HEK293 (cell line): ENCODE results near the gene IGF2R.

Experiments
- MYNN ChIP-seq: fragments of 450-650 bp; formaldehyde crosslinking; IDR thresholded peaks from 2 replicates; pipeline ENCODE4 v1.5.1; 2016; ENCODE audit warnings: missing biosample characterization, missing genetic modification characterization, borderline replicate concordance
- PRDM4 ChIP-seq: fragments of 450-650 bp; formaldehyde crosslinking; IDR thresholded peaks from 2 replicates; pipeline ENCODE4 v1.5.1; 2017; ENCODE audit warnings: missing biosample characterization, missing genetic modification characterization
- ZFP69B ChIP-seq: fragments of 450-650 bp; formaldehyde crosslinking; IDR thresholded peaks from 2 replicates; pipeline ENCODE4 v1.5.1; 2016; ENCODE audit warnings: missing biosample characterization, missing genetic modification characterization
- ZNF169 ChIP-seq: fragments of 450-650 bp; formaldehyde crosslinking; IDR thresholded peaks from 2 replicates; pipeline ENCODE4 v1.5.1; 2016; ENCODE audit warnings: missing biosample characterization, missing genetic modification characterization
- ZNF274 ChIP-seq, 2 experiments: fragments of 200-500 bp in 1 of 2; fragments of 450-650 bp in 1 of 2; sonication (Bioruptor generic) in 1 of 2; formaldehyde crosslinking in 1 of 2; IDR thresholded peaks; 2 replicates each; pipeline versions ENCODE4 v1.5.1 to v1.6.1; 2014 to 2016; ENCODE audit warnings: borderline replicate concordance in 1 of 2, inconsistent platforms in 1 of 2, low read length in 1 of 2, missing biosample characterization in 1 of 2, missing genetic modification characterization in 1 of 2
- ZNF426 ChIP-seq: fragments of 450-650 bp; formaldehyde crosslinking; IDR thresholded peaks from 2 replicates; pipeline ENCODE4 v1.5.1; 2017; ENCODE audit warnings: missing biosample characterization, missing genetic modification characterization, mild to moderate bottlenecking, inconsistent platforms, moderate library complexity
- ZNF830 ChIP-seq: fragments of 450-650 bp; IDR thresholded peaks from 2 replicates; pipeline ENCODE4 v1.5.0; 2018; ENCODE audit warnings: missing biosample characterization, missing genetic modification characterization, low read depth, mild to moderate bottlenecking, moderate library complexity
- TF ChIP-seq, protein P1 (sequence below): fragments of 450-650 bp; formaldehyde crosslinking; IDR thresholded peaks from 2 replicates; pipeline ENCODE4 v1.5.1; 2017; ENCODE audit warnings: missing biosample characterization, mild to moderate bottlenecking, missing genetic modification characterization, moderate library complexity
- TF ChIP-seq, protein P2 (sequence below): fragments of 450-650 bp; formaldehyde crosslinking; IDR thresholded peaks from 2 replicates; pipeline ENCODE4 v1.5.1; 2016; ENCODE audit warnings: missing biosample characterization, missing genetic modification characterization
- TF ChIP-seq, protein P3 (sequence below): fragments of 450-650 bp; formaldehyde crosslinking; IDR thresholded peaks from 2 replicates; pipeline ENCODE4 v1.5.1; 2016; ENCODE audit warnings: missing biosample characterization, missing genetic modification characterization
- TF ChIP-seq, protein P4 (sequence below): fragments of 450-650 bp; formaldehyde crosslinking; IDR thresholded peaks from 2 replicates; pipeline ENCODE4 v1.5.1; 2016; ENCODE audit warnings: missing biosample characterization, missing genetic modification characterization, borderline replicate concordance

DNA sequence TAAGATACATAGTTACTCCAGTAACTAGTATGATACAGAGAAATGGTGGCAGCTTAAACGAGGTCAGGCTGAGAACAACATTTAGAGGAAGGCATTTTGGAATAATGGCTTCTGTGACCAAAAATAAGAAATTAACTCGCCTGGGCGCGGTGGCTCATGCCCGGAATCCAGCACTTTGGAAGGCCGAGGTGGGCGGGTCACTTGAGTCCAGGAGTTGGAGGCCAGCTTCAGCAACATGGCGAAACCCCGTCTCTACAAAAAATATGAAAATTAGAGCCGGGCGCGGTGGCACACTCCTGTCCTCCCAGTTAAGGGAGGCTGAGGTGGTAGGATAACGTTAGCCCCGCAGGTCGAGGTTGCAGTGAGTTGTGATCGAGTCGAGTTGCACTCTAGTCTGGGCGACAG, 1.8 kb downstream of the IGF2R start:
- no peak for TF ChIP-seq MYNN (tag by site-specific recombination)
- TF ChIP-seq ZNF830 = no peak
- TF ChIP-seq, protein P1, sequence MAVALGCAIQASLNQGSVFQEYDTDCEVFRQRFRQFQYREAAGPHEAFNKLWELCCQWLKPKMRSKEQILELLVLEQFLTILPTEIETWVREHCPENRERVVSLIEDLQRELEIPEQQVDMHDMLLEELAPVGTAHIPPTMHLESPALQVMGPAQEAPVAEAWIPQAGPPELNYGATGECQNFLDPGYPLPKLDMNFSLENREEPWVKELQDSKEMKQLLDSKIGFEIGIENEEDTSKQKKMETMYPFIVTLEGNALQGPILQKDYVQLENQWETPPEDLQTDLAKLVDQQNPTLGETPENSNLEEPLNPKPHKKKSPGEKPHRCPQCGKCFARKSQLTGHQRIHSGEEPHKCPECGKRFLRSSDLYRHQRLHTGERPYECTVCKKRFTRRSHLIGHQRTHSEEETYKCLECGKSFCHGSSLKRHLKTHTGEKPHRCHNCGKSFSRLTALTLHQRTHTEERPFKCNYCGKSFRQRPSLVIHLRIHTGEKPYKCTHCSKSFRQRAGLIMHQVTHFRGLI (tag by site-specific recombination) = no peak
- TF ChIP-seq, protein P2, sequence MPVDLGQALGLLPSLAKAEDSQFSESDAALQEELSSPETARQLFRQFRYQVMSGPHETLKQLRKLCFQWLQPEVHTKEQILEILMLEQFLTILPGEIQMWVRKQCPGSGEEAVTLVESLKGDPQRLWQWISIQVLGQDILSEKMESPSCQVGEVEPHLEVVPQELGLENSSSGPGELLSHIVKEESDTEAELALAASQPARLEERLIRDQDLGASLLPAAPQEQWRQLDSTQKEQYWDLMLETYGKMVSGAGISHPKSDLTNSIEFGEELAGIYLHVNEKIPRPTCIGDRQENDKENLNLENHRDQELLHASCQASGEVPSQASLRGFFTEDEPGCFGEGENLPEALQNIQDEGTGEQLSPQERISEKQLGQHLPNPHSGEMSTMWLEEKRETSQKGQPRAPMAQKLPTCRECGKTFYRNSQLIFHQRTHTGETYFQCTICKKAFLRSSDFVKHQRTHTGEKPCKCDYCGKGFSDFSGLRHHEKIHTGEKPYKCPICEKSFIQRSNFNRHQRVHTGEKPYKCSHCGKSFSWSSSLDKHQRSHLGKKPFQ (tag by site-specific recombination) = no peak
- TF ChIP-seq, protein P3, sequence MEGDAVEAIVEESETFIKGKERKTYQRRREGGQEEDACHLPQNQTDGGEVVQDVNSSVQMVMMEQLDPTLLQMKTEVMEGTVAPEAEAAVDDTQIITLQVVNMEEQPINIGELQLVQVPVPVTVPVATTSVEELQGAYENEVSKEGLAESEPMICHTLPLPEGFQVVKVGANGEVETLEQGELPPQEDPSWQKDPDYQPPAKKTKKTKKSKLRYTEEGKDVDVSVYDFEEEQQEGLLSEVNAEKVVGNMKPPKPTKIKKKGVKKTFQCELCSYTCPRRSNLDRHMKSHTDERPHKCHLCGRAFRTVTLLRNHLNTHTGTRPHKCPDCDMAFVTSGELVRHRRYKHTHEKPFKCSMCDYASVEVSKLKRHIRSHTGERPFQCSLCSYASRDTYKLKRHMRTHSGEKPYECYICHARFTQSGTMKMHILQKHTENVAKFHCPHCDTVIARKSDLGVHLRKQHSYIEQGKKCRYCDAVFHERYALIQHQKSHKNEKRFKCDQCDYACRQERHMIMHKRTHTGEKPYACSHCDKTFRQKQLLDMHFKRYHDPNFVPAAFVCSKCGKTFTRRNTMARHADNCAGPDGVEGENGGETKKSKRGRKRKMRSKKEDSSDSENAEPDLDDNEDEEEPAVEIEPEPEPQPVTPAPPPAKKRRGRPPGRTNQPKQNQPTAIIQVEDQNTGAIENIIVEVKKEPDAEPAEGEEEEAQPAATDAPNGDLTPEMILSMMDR (tag by site-specific recombination) = no peak
- no peak for TF ChIP-seq ZNF274 (IDR thresholded peaks at IDR 0.05; ENCODE audit: low read length)
- no peak for TF ChIP-seq ZNF274 (tag by site-specific recombination; IDR thresholded peaks at IDR 0.05; ENCODE audit: borderline replicate concordance)
- TF ChIP-seq, protein P4, sequence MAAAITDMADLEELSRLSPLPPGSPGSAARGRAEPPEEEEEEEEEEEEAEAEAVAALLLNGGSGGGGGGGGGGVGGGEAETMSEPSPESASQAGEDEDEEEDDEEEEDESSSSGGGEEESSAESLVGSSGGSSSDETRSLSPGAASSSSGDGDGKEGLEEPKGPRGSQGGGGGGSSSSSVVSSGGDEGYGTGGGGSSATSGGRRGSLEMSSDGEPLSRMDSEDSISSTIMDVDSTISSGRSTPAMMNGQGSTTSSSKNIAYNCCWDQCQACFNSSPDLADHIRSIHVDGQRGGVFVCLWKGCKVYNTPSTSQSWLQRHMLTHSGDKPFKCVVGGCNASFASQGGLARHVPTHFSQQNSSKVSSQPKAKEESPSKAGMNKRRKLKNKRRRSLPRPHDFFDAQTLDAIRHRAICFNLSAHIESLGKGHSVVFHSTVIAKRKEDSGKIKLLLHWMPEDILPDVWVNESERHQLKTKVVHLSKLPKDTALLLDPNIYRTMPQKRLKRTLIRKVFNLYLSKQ (tag by site-specific recombination) = no peak
- TF ChIP-seq ZFP69B (tag by site-specific recombination) = no peak
- TF ChIP-seq ZNF169 = no peak
- no peak for TF ChIP-seq ZNF426 (tag by site-specific recombination)
- TF ChIP-seq PRDM4 (tag by site-specific recombination) = no peak
